HEK293 (cell line): ENCODE results near the gene TGM5.
A peak's percentile ranks its signal among the peaks of the same experiment; 100 is the strongest.

Source experiments
- CTCF ChIP-seq: fragments of 450-650 bp; formaldehyde crosslinking; IDR thresholded peaks from 2 replicates; pipeline ENCODE4 v1.5.1; 2016; ENCODE audit warnings: missing biosample characterization, missing genetic modification characterization
- REST ChIP-seq: fragments of 450-650 bp; formaldehyde crosslinking; IDR thresholded peaks from 2 replicates; pipeline ENCODE4 v1.5.1; 2016; ENCODE audit warnings: missing biosample characterization, missing genetic modification characterization
- SP7 ChIP-seq: fragments of 450-650 bp; formaldehyde crosslinking; IDR thresholded peaks from 2 replicates; pipeline ENCODE4 v1.5.1; 2016; ENCODE audit warnings: missing biosample characterization, missing genetic modification characterization
- TSHZ1 ChIP-seq: fragments of 450-650 bp; formaldehyde crosslinking; IDR thresholded peaks from 2 replicates; pipeline ENCODE4 v1.5.1; 2016; ENCODE audit warnings: missing biosample characterization, missing genetic modification characterization, borderline replicate concordance
- ZFP3 ChIP-seq: fragments of 450-650 bp; formaldehyde crosslinking; IDR thresholded peaks from 2 replicates; pipeline ENCODE4 v1.5.1; 2016; ENCODE audit warnings: low read depth, missing biosample characterization, missing genetic modification characterization
- ZNF121 ChIP-seq: fragments of 450-650 bp; formaldehyde crosslinking; IDR thresholded peaks from 2 replicates; pipeline ENCODE4 v1.5.1; 2016; ENCODE audit warnings: missing biosample characterization, missing genetic modification characterization
- ZNF132 ChIP-seq: fragments of 450-650 bp; formaldehyde crosslinking; IDR thresholded peaks from 2 replicates; pipeline ENCODE4 v1.5.1; 2017; ENCODE audit warnings: missing biosample characterization, missing genetic modification characterization, borderline replicate concordance
- ZNF248 ChIP-seq: fragments of 450-650 bp; formaldehyde crosslinking; IDR thresholded peaks from 2 replicates; pipeline ENCODE4 v1.5.1; 2017; ENCODE audit warnings: missing biosample characterization, missing genetic modification characterization

GRCh38 chr15:43285609-43286037, 18.9 kb upstream of the TGM5 start:
- TF ChIP-seq ZNF248 (tag by site-specific recombination) (no peak), REST (tag by site-specific recombination) (no peak), TSHZ1 (tag by site-specific recombination) (no peak), ZNF132 (tag by site-specific recombination) (no peak), SP7 (tag by site-specific recombination) (no peak), CTCF (tag by site-specific recombination) (peak; percentile 67), ZFP3 (no peak), ZNF121 (no peak)
